Measurements from ENCODE around the gene CHAC2. TPM values are rescaled to one million over a fixed set of nuclear protein-coding genes. Genes with fewer than 3 reads are reported as not detected.

Gene CHAC2
- total RNA-seq, 1 donor from 2014 or later, result 3.6 TPM

DNA sequence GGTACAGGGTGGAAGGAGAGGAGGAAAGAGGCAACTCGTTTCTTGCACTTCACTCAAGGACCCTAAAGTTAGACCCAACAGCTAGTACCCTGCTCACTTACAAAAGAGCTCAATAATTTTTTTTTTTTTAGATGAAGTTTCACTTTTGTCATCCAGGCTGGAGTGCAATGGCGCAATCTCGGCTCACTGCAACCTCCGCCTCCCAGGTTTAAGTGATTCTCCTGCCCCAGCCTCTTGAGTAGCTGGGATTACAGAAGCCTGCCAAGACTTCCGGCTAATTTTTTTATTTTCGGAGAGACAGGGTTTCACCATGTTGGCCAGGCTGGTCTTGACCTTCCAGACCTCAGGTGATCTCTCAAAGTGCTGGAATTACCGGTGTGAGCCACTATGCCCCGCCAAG, 15.1 kb downstream of the CHAC2 start:
- Histone ChIP-seq H3K27me3 (ENCODE audit: insufficient read depth, low read length) (no peaks in the 10 kb centered on the region), H3K27ac (ENCODE audit: low read depth, low read length) (no peak overlapping the region), H3K4me3 (ENCODE audit: insufficient read depth, low read depth, low read length) (no peak overlapping the region), H4K20me1 (ENCODE audit: insufficient read depth, low read length) (peaks cover 31% of the 10 kb centered on the region), H3K9me3 (ENCODE audit: insufficient read depth, low read depth, low read length) (no peaks in the 10 kb centered on the region), H3K79me2 (ENCODE audit: insufficient read depth, low read length) (peaks cover 96% of the 10 kb centered on the region), H3K4me2 (ENCODE audit: low read length) (no peak overlapping the region), H2AFZ (ENCODE audit: low read depth, low read length) (no peak overlapping the region), H3K36me3 (ENCODE audit: insufficient read depth, low read length) (peaks cover 8% of the 10 kb centered on the region), H3K9ac (ENCODE audit: low read length) (no peak overlapping the region), H3K4me1 (ENCODE audit: insufficient read depth, low read length) (peaks cover 12% of the 10 kb centered on the region)
- FAIRE-seq (no peak), DNase-seq (ENCODE audit: low read depth) (no peak)
- Mint-ChIP-seq H3K9me3 (ENCODE audit: unreplicated experiment) (no peaks in the 10 kb centered on the region), H3K4me1 (ENCODE audit: low read depth, unreplicated experiment) (peaks cover 20% of the 10 kb centered on the region), H3K27ac (ENCODE audit: unreplicated experiment) (peak overlapping the region; percentile 6), H3K27me3 (ENCODE audit: low read depth, unreplicated experiment) (no peaks in the 10 kb centered on the region), H3K36me3 (ENCODE audit: low read depth, unreplicated experiment) (peaks cover 1% of the 10 kb centered on the region), H3K4me3 (ENCODE audit: unreplicated experiment) (no peak overlapping the region)
- TF ChIP-seq EZH2 (IDR thresholded peaks at IDR 0.05; ENCODE audit: insufficient read depth, low read length), result no peak
- TF ChIP-seq, protein P1, sequence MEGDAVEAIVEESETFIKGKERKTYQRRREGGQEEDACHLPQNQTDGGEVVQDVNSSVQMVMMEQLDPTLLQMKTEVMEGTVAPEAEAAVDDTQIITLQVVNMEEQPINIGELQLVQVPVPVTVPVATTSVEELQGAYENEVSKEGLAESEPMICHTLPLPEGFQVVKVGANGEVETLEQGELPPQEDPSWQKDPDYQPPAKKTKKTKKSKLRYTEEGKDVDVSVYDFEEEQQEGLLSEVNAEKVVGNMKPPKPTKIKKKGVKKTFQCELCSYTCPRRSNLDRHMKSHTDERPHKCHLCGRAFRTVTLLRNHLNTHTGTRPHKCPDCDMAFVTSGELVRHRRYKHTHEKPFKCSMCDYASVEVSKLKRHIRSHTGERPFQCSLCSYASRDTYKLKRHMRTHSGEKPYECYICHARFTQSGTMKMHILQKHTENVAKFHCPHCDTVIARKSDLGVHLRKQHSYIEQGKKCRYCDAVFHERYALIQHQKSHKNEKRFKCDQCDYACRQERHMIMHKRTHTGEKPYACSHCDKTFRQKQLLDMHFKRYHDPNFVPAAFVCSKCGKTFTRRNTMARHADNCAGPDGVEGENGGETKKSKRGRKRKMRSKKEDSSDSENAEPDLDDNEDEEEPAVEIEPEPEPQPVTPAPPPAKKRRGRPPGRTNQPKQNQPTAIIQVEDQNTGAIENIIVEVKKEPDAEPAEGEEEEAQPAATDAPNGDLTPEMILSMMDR (IDR thresholded peaks at IDR 0.05; ENCODE audit: insufficient read depth, low read depth, low read length), result no peak

DNA sequence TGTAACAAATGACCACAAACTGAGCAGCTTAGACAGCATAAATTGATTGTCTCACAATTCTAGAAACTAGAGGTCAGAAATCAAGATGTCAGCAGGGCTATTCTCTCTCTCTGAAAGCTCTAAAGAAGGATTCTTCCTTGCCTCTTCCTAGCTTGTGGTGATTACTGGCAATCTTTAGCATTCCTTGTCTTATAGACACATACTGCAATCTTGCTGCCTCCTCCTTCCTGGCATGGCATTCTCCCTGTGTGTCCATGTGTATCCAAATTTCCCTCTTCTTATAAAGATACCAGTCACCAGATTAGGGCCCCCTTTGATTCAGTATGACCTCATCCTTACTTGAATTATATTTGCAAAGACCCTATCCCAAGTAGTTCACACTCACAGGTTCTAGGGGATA, 16.8 kb downstream of the CHAC2 start:
- Histone ChIP-seq H3K4me3 (ENCODE audit: insufficient read depth, low read depth, low read length) (no peak overlapping the region), H3K9me3 (ENCODE audit: insufficient read depth, low read depth, low read length) (no peaks in the 10 kb centered on the region), H3K4me1 (ENCODE audit: insufficient read depth, low read length) (peaks cover 19% of the 10 kb centered on the region), H3K27ac (ENCODE audit: low read depth, low read length) (no peak overlapping the region), H3K79me2 (ENCODE audit: insufficient read depth, low read length) (peaks cover 99% of the 10 kb centered on the region), H3K9ac (ENCODE audit: low read length) (no peak overlapping the region), H3K4me2 (ENCODE audit: low read length) (peak overlapping the region; percentile 90), H3K36me3 (ENCODE audit: insufficient read depth, low read length) (peaks cover 7% of the 10 kb centered on the region), H2AFZ (ENCODE audit: low read depth, low read length) (no peak overlapping the region), H4K20me1 (ENCODE audit: insufficient read depth, low read length) (peaks cover 38% of the 10 kb centered on the region), H3K27me3 (ENCODE audit: insufficient read depth, low read length) (no peaks in the 10 kb centered on the region)
- H3K27me3 Mint-ChIP-seq (ENCODE audit: low read depth, unreplicated experiment), result no peaks in the 10 kb centered on the region
- peaks cover 24% of the 10 kb centered on the region for H3K4me1 Mint-ChIP-seq (ENCODE audit: low read depth, unreplicated experiment)
- FAIRE-seq (no peak), DNase-seq (ENCODE audit: low read depth) (peak; percentile 23)
- no peak for TF ChIP-seq EZH2 (IDR thresholded peaks at IDR 0.05; ENCODE audit: insufficient read depth, low read length)
- TF ChIP-seq, protein P1 (IDR thresholded peaks at IDR 0.05; ENCODE audit: insufficient read depth, low read depth, low read length), result no peak
- H3K9me3 Mint-ChIP-seq (ENCODE audit: unreplicated experiment), result no peaks in the 10 kb centered on the region
- H3K36me3 Mint-ChIP-seq (ENCODE audit: low read depth, unreplicated experiment), result peaks cover 2% of the 10 kb centered on the region
- H3K4me3 Mint-ChIP-seq (ENCODE audit: unreplicated experiment), result peak overlapping the region; percentile 91
- peak overlapping the region; percentile 73 for H3K27ac Mint-ChIP-seq (ENCODE audit: unreplicated experiment)

DNA sequence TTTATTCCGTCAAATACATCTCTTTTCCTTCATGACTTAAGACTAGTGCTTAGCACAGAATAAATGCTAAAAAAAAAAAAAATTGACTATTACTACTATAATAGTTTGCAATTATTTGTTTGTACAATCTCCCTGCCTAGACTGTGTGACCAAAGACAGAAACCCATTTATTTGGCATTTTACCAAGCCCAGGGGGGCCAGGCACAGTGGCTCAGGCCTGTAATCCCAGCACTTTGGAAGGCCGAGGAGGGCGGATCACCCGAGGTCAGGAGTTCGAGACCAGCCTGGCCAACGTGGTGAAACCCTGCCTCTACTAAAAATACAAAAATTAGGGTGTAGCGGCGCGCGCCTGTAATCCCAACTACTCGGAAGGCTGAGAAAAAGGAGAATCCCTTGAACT, 17.8 kb downstream of the CHAC2 start:
- Histone ChIP-seq H3K79me2 (ENCODE audit: insufficient read depth, low read length) (peaks cover 100% of the 10 kb centered on the region), H4K20me1 (ENCODE audit: insufficient read depth, low read length) (peaks cover 35% of the 10 kb centered on the region), H3K9ac (ENCODE audit: low read length) (peak overlapping the region; percentile 98), H3K4me1 (ENCODE audit: insufficient read depth, low read length) (peaks cover 19% of the 10 kb centered on the region), H3K4me3 (ENCODE audit: insufficient read depth, low read depth, low read length) (peak overlapping the region; percentile 99), H3K36me3 (ENCODE audit: insufficient read depth, low read length) (no peaks in the 10 kb centered on the region), H3K27ac (ENCODE audit: low read depth, low read length) (peak overlapping the region; percentile 94), H3K27me3 (ENCODE audit: insufficient read depth, low read length) (no peaks in the 10 kb centered on the region), H3K4me2 (ENCODE audit: low read length) (peak overlapping the region; percentile 90), H2AFZ (ENCODE audit: low read depth, low read length) (no peak overlapping the region), H3K9me3 (ENCODE audit: insufficient read depth, low read depth, low read length) (no peaks in the 10 kb centered on the region)
- FAIRE-seq, result no peak
- Mint-ChIP-seq H3K4me3 (ENCODE audit: unreplicated experiment) (peak overlapping the region; percentile 91), H3K9me3 (ENCODE audit: unreplicated experiment) (no peaks in the 10 kb centered on the region), H3K36me3 (ENCODE audit: low read depth, unreplicated experiment) (peaks cover 2% of the 10 kb centered on the region), H3K27ac (ENCODE audit: unreplicated experiment) (peak overlapping the region; percentile 16), H3K4me1 (ENCODE audit: low read depth, unreplicated experiment) (peaks cover 24% of the 10 kb centered on the region), H3K27me3 (ENCODE audit: low read depth, unreplicated experiment) (no peaks in the 10 kb centered on the region)
- DNase-seq (ENCODE audit: low read depth), result no peak
- TF ChIP-seq, protein P1 (IDR thresholded peaks at IDR 0.05; ENCODE audit: insufficient read depth, low read depth, low read length), result no peak
- no peak for TF ChIP-seq EZH2 (IDR thresholded peaks at IDR 0.05; ENCODE audit: insufficient read depth, low read length)
